HG03045 (cell line): ENCODE measurements around the gene CDCP2.
"Not testable (repeated sequence)": the region's sequence is repeated elsewhere in the genome, so short reads cannot be mapped to it uniquely, and the experiment has no call there.

Experiments used
- ATAC-seq: cut with Tn5 transposase; IDR thresholded peaks from one replicate; pipeline ENCODE4 v1.9.1; 2021; ENCODE audit warnings: mild to moderate bottlenecking, moderate library complexity; ENCODE audit not compliant: unreplicated experiment

CDCP2 gene

GRCh38 chr1:54095546-54096226, 57.1 kb downstream of the CDCP2 start:
- ATAC-seq: no peak

GRCh38 chr1:54094730-54095105, 58.1 kb downstream of the CDCP2 start:
- ATAC-seq: not testable (repeated sequence)

DNA sequence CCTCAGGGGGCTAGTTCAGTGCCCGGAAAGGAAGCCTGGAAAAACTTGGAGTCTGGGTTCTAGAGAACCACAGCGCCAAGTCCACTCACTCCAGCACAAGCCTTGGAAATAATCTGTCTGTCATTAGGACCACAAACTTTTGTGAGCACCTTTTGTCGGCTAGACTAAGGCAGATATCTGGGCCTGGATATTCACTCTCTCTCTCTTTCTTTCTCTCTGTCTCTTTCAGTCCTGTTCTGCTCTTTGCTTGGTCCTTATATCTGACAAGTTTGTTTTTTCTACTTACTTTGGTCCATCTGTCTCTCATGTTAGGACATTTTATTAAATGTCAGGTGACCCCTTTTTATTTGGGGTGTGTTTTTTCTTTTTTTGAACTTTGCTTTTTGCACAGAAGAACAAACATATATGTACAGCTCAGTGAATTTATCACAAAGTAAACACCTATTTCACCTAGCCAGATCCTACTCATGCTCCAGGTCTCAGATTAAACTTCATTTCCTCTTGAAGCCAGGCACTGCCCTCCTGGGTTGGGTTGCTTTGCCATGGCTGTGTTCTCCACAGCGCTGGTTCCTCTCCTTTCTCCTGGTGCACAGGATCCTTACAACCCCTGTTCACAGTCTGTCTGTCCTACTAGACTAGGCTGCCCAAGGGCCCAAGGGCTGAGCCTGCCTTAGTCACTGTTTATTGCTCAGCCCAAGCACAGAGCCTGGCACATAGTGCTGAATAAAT, 58.6 kb downstream of the CDCP2 start:
- no peak for ATAC-seq

GRCh38 chr1:54091666-54092065, 61.1 kb downstream of the CDCP2 start:
- no peak for ATAC-seq

DNA sequence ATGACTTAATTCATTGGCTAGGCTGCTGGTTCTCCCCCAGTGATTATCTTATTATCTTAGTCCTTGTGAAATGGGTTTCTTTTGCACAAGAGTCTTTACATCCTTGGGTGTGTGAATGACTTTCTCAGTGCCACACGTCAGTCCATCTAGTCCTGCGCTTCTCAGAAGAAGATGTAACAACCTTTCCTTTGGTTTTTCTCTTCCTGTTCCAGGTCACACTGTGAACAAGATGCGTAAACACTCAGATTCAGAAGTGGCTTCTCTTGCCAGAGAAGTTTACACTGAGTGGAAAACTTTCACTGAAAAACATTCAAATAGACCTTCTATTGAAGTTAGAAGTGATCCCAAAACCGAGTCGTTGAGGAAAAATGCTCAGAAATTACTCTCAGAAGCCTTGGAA, 64.4 kb downstream of the CDCP2 start:
- ATAC-seq: no peak

DNA sequence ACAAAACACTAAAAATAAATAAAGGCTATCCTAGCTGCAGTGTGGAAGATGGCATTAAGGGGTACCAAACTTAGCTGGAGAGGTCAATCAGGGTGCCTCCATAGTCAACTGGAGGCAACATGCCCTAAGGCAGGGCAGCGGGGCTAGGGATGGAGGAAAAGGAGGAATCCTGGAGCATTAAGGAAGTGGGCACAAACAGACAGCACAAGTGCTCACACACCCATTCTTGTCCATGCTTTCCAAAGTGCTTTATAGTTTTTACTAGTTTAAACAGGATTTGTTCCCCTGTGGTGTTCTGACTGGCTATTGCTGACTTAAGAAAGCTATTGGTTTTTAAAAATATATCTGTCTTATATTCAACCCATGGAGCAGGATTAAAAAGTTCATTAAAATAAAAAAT, 66.0 kb downstream of the CDCP2 start:
- no peak for ATAC-seq

DNA sequence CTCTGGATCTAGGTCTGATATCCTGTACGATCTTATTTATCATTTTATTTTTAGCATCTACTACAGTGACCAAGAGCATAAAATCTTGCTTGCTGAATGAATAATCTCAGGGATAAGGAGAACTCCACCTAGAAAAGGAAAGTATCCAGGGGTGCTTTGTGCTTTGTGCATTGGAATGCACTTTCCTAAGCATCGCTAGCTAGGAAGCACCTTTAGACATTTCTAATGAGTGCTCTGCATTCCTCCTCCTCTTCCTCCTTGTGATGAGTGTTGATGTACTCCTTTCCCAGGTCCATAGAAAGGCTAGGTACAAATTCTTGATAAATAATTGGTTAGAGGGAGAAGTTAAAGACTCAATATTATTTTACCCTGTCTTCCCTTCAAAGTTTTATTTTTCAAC, 68.0 kb downstream of the CDCP2 start:
- no peak for ATAC-seq
